Activated naive CD8-positive, alpha-beta T cell treated with anti-CD3 and anti-CD28 coated beads, Interleukin-2, amount 10 ng/mL, durations not matched to agents 7 days and 5 days (primary cell): ENCODE results near the gene AGPAT3. TPM values are rescaled to one million over a fixed set of nuclear protein-coding genes. Genes with fewer than 3 reads are reported as not detected.

Experiments
- ATAC-seq: fragments of 150-1000 bp; cut with Tn5 transposase; one replicate; pipeline ENCODE4 v1.10.0; 2021; ENCODE audit warnings: low read depth, moderate library complexity
- POLR2A ChIA-PET: fragments of 350-600 bp; sonication (Branson Sonifier 250); formaldehyde crosslinking; loops from one replicate; lab custom pipeline; 2021; ENCODE audit warnings: antibody characterized with exemption; lab: Charles Lee
- DNase-seq: peaks from one replicate; pipeline ENCODE4 v3.0.0; 2021
- H3K27ac Mint-ChIP-seq: one replicate; pipeline ENCODE4 v1.8.0; 2022; ENCODE audit warnings: mild to moderate bottlenecking, mixed read lengths
- H3K27me3 Mint-ChIP-seq: one replicate; pipeline ENCODE4 v1.8.0; 2022; ENCODE audit warnings: mild to moderate bottlenecking, moderate library complexity, mixed read lengths
- H3K36me3 Mint-ChIP-seq: one replicate; pipeline ENCODE4 v1.8.0; 2021; ENCODE audit warnings: mild to moderate bottlenecking, mixed read lengths
- H3K4me1 Mint-ChIP-seq: one replicate; pipeline ENCODE4 v1.8.0; 2021; ENCODE audit warnings: mixed read lengths
- H3K4me3 Mint-ChIP-seq: one replicate; pipeline ENCODE4 v1.8.0; 2022; ENCODE audit warnings: mild to moderate bottlenecking, moderate library complexity, mixed read lengths
- H3K9me3 Mint-ChIP-seq: one replicate; pipeline ENCODE4 v1.8.0; 2021; ENCODE audit warnings: mixed read lengths
- total RNA-seq, 2 experiments: library from RNA; stranded (reverse); gene quantifications; one replicate each; pipeline ENCODE4 v1.2.3, GENCODE V29; 2021

Gene AGPAT3
- total RNA-seq, 2 experiments from 2014 or later: 75.4 to 76.3 TPM

DNA sequence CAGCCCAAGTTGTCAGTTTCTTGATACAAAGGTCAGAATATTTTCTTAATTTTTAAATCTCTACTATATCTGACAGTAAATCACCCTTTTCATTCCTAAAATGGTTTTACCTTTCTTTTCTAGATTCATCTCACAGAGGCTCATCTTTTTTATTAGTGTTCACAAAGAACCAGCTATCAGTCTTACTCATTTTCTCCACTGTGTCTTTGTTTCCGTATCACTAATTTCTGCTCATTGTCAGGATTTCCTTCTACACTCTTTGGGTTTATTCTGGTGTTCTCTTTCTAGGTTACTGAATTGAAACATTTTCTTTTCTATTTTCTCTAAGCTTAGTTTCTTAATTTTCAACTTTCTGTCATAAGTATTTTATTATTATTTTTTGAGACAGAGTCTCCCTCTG, 8.7 kb downstream of the AGPAT3 start:
- Mint-ChIP-seq H3K27ac (no peak overlapping the region), H3K4me3 (no peak overlapping the region), H3K4me1 (peaks cover 23% of the 10 kb centered on the region), H3K27me3 (no peaks in the 10 kb centered on the region), H3K36me3 (peaks cover 57% of the 10 kb centered on the region), H3K9me3 (peaks cover 2% of the 10 kb centered on the region)
- POLR2A ChIA-PET: interaction anchor here (0.6 kb wide), 1 partner anchor 28 kb away, joined by 3 read pairs; no protein-coding TSS in a partner anchor
- ATAC-seq (no peak), DNase-seq (no peak)

DNA sequence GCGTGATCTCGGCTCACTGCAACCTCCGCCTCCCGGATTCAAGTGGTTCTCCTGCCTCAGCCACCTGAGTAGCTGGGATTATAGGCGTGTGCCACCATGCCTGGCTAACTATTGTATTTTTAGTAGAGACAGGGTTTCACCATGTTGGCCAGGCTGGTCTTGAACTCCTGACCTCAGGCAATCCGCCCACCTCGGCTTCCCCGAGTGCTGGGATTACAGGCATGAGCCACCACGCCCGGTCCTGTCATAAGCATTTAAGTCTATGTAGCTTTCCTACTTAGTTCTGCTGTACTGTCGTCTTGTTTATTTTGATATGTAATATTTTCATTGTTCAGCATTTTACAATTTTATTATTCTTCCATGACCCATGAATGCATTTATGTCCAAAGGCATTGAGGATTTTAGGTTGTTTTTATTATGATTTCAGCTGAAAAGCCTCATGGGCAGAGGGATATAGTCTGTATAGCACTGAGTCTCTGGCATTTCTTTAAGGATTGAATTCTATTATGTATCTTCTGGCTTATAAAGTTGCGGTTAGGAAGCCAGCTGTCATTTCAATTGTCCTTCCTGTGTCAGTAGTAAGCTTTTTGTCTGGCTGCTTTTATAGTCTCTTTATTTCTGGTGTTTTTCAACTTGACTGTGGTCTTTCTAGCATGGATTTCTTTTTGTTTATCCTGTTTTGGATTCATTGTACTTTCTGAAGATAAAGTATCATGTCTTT, 9.2 kb downstream of the AGPAT3 start:
- POLR2A ChIA-PET: no interaction called here
- Mint-ChIP-seq H3K4me3 (no peak overlapping the region), H3K4me1 (peaks cover 18% of the 10 kb centered on the region), H3K27me3 (no peaks in the 10 kb centered on the region), H3K9me3 (peaks cover 2% of the 10 kb centered on the region), H3K36me3 (peaks cover 53% of the 10 kb centered on the region), H3K27ac (no peak overlapping the region)
- no peak for DNase-seq
- ATAC-seq: no peak

DNA sequence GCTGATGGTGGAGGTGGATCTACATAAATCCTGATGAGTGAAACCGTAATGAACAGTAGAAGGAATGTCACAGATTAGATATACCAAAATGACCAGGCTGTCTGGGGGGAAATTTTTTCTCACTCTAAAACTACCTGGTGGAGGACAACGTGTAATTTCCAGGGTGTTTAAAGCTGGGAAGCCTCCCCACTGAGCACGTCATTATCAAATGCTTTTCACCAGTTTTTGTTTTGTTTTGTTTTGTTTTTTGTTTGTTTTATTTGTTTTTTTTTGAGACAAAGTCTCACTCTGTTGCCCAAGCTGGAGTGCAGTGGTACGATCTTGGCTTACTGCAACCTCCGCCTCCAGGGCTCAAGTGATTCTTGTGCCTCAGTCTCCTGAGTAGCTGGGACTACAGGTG, 11.6 kb downstream of the AGPAT3 start:
- no peaks in the 10 kb centered on the region for H3K27me3 Mint-ChIP-seq
- H3K27ac Mint-ChIP-seq: no peak overlapping the region
- POLR2A ChIA-PET: no interaction called here
- H3K9me3 Mint-ChIP-seq: peaks cover 2% of the 10 kb centered on the region
- peaks cover 43% of the 10 kb centered on the region for H3K36me3 Mint-ChIP-seq
- ATAC-seq (no peak), DNase-seq (no peak)
- no peak overlapping the region for H3K4me3 Mint-ChIP-seq
- peaks cover 31% of the 10 kb centered on the region for H3K4me1 Mint-ChIP-seq

DNA sequence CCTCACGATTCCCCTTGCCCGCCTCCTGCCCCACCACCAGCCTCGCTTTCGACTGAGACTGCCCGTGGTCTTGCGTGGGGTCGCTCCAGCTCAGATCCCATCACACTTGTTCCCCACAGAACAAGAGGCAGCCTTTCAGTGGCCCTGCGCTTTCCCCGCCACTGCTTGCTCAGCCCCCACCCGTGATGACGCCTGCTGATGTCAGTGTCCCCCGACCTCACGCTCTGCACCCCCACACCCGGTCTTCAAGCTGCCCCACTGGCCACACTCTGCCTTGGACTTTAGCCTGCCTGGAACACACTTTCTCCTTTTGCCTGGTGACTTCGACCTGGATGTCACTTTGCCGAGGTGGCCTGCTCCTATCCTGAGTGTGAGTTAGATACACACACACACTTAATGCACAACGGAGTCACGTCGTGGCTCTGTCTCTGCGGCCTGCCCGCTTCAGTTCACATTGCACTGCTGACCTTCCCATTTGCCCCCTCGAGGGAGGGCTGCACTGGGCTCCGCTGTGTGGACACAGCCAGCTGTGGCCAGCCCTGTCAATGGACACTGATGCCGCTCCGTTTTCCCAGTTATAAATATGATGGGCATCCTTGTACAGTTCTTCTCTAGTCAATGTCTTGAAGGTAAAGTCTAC, 13.0 kb downstream of the AGPAT3 start:
- POLR2A ChIA-PET: no interaction called here
- H3K27ac Mint-ChIP-seq: no peak overlapping the region
- H3K4me1 Mint-ChIP-seq: peaks cover 31% of the 10 kb centered on the region
- no peaks in the 10 kb centered on the region for H3K27me3 Mint-ChIP-seq
- peaks cover 32% of the 10 kb centered on the region for H3K36me3 Mint-ChIP-seq
- peaks cover 2% of the 10 kb centered on the region for H3K9me3 Mint-ChIP-seq
- no peak overlapping the region for H3K4me3 Mint-ChIP-seq
- DNase-seq (peak; percentile 13), ATAC-seq (no peak)

DNA sequence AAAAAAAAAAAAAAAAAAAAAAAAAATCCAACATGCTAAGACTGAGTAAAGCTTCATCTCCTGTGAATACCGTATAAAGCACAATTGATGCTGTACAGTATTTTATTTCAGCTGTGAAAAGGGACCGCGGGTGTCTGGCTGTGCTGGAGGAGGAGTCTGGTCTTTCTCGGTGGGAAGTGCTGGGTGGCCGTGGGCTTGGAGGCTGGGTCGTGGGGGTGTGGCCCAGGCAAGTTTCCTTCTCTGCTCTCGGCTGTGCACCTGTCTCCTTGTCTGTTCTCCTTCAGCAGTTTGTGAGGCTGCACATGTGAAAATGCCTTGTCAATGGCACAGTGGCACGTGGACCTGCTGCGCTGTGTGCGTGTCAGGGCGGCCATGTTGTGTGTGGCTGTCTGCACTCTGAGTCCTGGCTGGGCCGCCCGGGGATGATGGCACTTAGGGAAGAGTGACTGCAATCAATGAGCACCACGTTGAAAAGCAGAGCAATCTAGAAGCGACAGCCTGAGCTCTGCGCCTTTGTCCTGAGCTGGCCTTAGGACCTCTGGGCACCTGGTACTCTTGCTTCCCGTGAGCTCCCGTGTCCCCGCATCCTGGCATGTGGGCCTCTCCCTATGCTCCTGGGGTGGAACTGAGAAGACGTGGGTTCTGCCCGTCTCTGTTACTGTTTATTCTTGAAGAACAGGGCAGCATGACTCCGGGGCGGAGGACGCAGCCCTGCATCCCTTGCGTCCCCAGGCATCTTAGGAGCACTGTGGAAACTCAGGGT, 14.5 kb downstream of the AGPAT3 start:
- H3K4me1 Mint-ChIP-seq: peaks cover 36% of the 10 kb centered on the region
- POLR2A ChIA-PET: interaction anchor here (0.7 kb wide), 2 partner anchors 47 to 681 kb away, joined by 4 to 5 read pairs; no protein-coding TSS in a partner anchor
- no peak for ATAC-seq
- H3K27ac Mint-ChIP-seq: peak overlapping the region; percentile 15
- H3K9me3 Mint-ChIP-seq: peaks cover 2% of the 10 kb centered on the region
- H3K27me3 Mint-ChIP-seq: no peaks in the 10 kb centered on the region
- peak; percentile 18 for DNase-seq
- no peak overlapping the region for H3K4me3 Mint-ChIP-seq
- peaks cover 20% of the 10 kb centered on the region for H3K36me3 Mint-ChIP-seq

DNA sequence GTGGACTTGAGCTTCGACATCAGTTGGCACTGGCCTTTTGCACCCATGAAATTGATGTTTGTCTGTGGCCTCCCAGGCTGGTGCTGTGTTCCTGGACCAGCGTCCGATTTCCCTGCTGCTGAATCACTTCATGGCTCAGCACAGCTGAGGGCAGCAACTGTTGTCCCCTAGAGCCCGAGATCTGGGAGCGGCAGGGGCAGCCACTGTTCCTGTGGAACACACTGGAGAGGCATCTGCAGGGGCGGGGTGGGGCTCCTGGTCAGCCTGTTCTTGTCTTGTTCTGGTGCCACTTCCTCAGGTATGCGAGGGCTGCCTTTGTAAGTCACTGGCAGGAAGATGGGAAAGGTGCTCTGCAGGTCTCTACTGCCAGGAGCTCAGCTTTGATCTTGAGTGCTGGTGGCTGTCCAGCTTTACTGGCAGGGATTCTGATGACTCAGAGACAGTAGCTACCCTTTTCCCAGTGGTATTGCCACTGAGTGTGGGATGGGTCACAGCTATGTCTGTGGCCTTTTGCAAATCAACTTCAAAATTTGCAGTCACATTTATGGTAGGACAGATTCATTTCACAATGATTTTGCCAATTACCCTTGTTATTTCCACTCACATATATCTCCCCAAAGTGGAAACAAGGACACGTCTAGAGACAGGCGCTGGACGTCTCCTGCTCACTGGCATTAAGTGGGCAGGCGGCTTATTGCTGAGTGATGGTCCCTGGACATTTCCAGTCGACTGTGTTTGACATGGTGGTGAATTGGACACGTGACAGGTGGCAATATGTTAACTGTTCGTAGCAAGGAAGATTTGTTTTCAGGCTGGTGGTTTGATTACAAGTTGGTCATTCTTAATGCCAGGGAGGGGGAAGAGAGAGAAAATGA, 15.3 kb downstream of the AGPAT3 start:
- Mint-ChIP-seq H3K36me3 (peaks cover 15% of the 10 kb centered on the region), H3K9me3 (peaks cover under 1% of the 10 kb centered on the region), H3K27ac (no peak overlapping the region), H3K4me1 (peaks cover 37% of the 10 kb centered on the region), H3K27me3 (no peaks in the 10 kb centered on the region), H3K4me3 (no peak overlapping the region)
- ATAC-seq (no peak), DNase-seq (peak; percentile 21)
- POLR2A ChIA-PET: no interaction called here

DNA sequence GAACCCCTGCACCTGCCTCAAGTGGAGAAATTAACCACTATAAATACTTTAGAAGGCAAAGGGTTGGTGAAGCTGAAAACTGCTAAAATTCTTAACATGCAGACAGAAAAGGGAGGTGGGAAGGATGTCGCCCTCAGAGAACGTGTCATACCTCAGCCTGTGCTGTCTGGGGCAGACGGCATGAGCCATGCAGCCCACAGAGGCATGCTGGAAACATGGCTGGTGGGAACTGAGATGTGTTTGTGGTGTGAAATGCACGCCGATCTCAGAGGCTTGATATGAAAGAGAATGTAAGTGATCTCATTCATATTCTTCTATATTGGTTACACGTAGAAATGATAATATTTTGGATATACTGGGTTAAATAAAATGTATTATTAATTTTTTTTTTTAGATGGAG, 16.3 kb downstream of the AGPAT3 start:
- Mint-ChIP-seq H3K27me3 (no peaks in the 10 kb centered on the region), H3K4me3 (no peak overlapping the region), H3K36me3 (peaks cover 7% of the 10 kb centered on the region), H3K9me3 (no peaks in the 10 kb centered on the region), H3K4me1 (peaks cover 37% of the 10 kb centered on the region), H3K27ac (no peak overlapping the region)
- POLR2A ChIA-PET: no interaction called here
- ATAC-seq (no peak), DNase-seq (peak; percentile 21)

DNA sequence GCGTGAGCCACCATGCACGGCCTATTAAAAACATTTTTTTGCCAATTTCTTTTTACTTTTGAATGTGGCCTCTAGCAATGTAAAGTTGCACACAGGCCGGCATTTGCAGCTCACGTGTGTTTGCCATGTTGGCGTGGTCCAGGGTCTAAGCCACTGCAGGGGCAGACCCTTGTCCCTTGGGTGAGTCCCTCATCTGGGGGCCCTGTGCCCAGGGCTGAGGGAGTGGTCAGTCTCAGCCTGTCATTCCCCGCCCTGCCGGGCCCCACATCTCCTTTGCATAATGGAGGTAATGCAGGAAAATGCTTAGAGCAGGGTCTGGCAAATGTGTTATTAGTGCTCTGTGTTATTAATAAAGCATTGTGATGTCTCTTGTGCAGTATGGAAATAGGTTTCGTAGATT, 16.9 kb downstream of the AGPAT3 start:
- Mint-ChIP-seq H3K27ac (no peak overlapping the region), H3K9me3 (no peaks in the 10 kb centered on the region), H3K4me3 (no peak overlapping the region), H3K36me3 (peaks cover 5% of the 10 kb centered on the region), H3K4me1 (peaks cover 41% of the 10 kb centered on the region), H3K27me3 (no peaks in the 10 kb centered on the region)
- POLR2A ChIA-PET: no interaction called here
- DNase-seq: peak; percentile 18
- ATAC-seq: no peak

DNA sequence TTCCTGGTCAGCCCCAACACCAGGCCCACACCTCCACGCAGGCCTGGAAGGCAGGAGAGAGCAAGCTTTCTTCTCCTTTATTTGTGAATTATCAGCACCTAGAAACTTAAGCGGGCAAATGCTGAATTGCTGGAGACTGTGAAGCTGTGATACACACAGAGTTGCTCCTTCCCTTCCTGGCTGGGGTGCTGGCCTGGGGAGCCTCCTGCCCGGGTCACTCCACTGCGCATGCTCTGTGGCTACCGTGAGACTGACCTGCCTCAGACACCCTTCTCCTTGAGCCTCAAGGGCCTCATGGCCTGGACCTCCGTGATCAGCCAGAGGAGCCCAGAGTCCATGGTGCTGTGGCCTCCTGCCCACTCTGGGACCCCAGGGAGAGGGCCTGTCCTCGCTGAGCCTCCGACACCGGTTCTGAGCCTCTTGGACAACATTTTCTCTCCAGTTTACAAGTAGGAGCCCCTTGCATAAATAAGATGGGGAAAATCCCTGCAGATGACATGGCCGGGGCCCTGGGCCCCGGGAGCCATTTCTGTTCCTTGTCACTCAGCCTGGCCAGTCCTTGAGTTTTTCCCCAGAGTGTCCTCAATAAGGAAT, 18.0 kb downstream of the AGPAT3 start:
- Mint-ChIP-seq H3K36me3 (peaks cover 8% of the 10 kb centered on the region), H3K9me3 (no peaks in the 10 kb centered on the region), H3K27me3 (no peaks in the 10 kb centered on the region), H3K4me3 (no peak overlapping the region), H3K4me1 (peaks cover 41% of the 10 kb centered on the region), H3K27ac (no peak overlapping the region)
- DNase-seq (no peak), ATAC-seq (no peak)
- POLR2A ChIA-PET: interaction anchor here (0.6 kb wide), 1 partner anchor 133 kb away, joined by 4 read pairs; no protein-coding TSS in a partner anchor

DNA sequence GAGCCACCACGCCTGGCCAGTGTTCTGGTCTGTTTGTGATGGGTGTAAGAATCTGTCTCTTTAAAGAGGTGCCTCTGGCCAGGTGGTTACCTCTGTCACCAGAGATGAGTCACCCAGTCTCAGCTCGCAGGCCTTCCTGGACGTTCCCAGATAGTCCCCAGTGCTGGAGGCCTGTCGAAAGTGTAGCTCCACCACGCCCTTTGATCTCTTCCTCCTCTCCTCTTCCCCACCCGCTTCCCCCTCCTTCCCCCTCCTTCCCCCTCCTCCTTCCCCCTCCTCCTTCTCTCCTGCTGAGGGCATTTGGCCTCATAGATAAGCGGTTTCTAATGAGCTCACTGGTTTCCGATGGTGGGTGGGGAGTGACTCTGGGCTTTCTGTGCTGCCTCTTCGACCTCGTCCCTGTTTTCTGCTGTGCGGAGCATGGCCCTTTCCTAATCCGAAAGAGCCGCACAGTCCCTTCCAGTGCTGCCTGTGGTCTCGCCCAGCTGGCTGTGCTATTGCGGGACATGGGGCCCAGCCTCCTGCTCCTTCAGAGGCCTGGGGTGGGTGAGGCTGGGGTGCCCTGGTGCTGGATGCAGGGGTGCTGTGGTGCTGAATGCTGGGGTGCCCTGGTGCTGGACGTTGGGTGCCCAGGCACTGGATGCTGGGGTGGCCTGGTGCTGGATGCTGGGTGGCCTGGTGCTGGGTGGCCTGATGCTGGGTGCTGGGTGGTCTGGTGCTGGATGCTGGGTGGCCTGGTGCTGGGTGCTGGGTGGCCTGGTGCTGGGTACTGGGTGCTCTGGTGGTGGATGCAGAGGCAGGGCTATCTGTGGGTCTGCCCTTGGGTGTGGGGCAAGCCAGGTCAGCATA, 19.2 kb downstream of the AGPAT3 start:
- no peaks in the 10 kb centered on the region for H3K27me3 Mint-ChIP-seq
- peaks cover 45% of the 10 kb centered on the region for H3K4me1 Mint-ChIP-seq
- peak; percentile 37 for ATAC-seq
- peak overlapping the region; percentile 48 for H3K4me3 Mint-ChIP-seq
- no peak for DNase-seq
- H3K27ac Mint-ChIP-seq: peak overlapping the region; percentile 60
- H3K36me3 Mint-ChIP-seq: peaks cover 8% of the 10 kb centered on the region
- POLR2A ChIA-PET: interaction anchor here (0.6 to 1.0 kb wide), 2 partner anchors 8 to 131 kb away, joined by 3 to 4 read pairs; no protein-coding TSS in a partner anchor
- H3K9me3 Mint-ChIP-seq: no peaks in the 10 kb centered on the region

DNA sequence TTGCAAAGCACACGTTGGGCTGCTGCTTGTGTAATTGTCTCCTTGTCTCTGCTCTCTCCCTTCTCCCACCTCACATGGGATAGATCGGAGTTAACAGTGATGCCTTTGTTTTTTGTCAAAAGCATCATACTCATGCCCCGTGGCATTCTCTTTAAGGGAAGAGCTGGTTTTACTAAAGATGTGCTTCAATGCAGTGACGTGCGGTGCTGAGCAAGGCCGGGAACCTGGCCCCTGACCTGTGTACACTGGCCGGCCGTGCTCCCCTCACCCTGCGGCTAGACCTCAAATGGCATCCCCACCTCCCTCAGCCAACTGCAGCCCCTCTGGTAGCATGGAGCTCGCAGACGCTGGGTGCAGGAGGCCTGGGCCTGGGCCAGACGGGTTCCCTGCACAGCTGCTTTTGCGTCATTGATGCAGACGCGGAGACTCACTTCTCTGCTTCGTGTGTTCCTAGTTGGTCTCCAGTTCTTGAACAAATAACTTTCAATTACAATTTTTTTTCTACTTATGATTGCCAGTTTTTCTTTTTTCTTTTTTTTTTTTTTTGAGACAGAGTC, 19.9 kb downstream of the AGPAT3 start:
- Mint-ChIP-seq H3K27ac (peak overlapping the region; percentile 60), H3K9me3 (no peaks in the 10 kb centered on the region), H3K4me1 (peaks cover 42% of the 10 kb centered on the region), H3K27me3 (no peaks in the 10 kb centered on the region), H3K36me3 (peaks cover 10% of the 10 kb centered on the region), H3K4me3 (no peak overlapping the region)
- DNase-seq (no peak), ATAC-seq (no peak)
- POLR2A ChIA-PET: no interaction called here
